Keratinocyte (primary cell): ENCODE results near the gene BMPR1B.

Source experiments
- CTCF ChIP-seq, 3 experiments: IDR thresholded peaks in 1 of 3; conservative IDR thresholded peaks in 1 of 3; optimal IDR thresholded peaks in 1 of 3; 2 replicates in 2 of 3; 3 replicates in 1 of 3; pipeline versions ENCODE3 to v1.5.1; 2011; ENCODE audit warnings: low read length in 3 of 3, mild to moderate bottlenecking in 3 of 3, moderate library complexity in 2 of 3, control low read depth in 1 of 3, inconsistent platforms in 1 of 3; ENCODE audit not compliant: insufficient read depth in 2 of 3; ENCODE audit errors: extremely low read depth in 1 of 3
- EZH2 ChIP-seq: IDR thresholded peaks from one replicate; pipeline ENCODE4 v1.6.1; 2012; ENCODE audit warnings: inconsistent platforms, mild to moderate bottlenecking, low read length, moderate library complexity

GRCh38 chr4:94764069-94764468 lies 6.3 kb downstream of the BMPR1B start:
- TF ChIP-seq CTCF (optimal IDR thresholded peaks at IDR 0.05 in 1 of 3, IDR thresholded peaks at IDR 0.05 in 1 of 3, conservative IDR thresholded peaks at IDR 0.05 in 1 of 3; ENCODE audit: extremely low read depth in 1 of 3, insufficient read depth in 2 of 3, low read length in 3 of 3) (no peak), EZH2 (no peak)
